HG02571 (cell line): ENCODE data around the gene SYNDIG1L.

Experiments used
- ATAC-seq: cut with Tn5 transposase; IDR thresholded peaks from one replicate; pipeline ENCODE4 v1.9.1; 2021; ENCODE audit warnings: mild to moderate bottlenecking, moderate library complexity; ENCODE audit not compliant: unreplicated experiment

Gene SYNDIG1L

DNA sequence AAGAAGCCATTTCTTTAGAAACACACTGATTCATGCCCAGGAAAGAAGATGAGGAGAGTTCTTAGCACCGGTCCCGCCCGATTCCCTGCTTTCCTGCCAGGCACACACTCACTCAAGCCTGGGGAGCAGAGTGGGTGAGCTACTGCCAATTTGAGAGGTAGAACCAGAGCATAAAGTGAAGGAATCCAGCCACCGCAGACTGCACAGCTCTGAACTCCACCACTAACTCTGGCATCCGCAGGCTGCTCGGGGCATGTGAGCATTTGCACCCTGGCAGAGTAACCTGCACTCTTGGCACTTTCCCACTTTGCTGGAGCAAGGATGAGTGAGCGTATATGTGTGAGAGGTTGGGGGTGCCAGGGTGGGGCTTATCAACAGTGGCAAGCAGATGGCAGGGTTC lies 4.0 kb upstream of the SYNDIG1L start:
- no peak for ATAC-seq

DNA sequence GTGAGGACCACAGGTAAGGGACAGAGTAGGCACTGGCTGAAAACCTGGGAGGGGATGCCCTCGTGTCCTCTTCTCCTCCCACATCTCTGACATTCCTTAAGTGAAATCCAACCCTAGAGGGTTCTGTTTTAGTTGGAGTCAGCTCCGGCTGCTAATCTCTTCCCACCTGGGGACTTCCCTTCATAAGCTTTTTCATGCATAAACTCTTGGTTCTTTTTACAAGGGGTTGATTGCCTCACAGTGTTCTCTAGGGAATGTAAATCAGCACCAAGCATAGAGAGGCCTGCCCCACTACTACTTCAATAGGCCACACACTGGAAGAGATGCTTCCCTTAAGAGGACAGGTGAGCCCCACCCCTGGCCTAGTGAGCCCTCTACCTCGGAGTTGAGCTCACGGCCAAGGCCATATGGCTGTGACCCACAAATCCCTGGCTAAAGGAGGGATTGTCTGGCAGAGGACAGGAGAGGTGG lies 3.2 kb upstream of the SYNDIG1L start:
- ATAC-seq = no peak

DNA sequence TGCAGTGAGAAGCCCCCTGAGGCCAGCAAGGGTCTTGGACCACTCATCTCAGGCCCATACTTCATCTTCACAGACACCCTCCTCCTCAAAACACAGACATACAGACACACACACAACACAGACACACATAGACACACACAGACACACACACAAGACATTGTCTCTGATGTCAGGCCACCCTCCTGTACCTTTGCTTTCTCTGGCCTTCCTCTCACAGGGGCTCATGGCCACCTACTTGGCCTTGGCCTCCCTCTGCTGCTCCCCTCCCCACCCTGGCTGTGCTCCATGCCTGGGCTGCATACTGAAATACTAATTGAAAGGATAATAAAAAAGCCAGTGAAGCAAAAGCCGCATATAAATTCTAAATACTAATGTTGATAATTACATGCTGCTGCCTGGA lies 1.6 kb upstream of the SYNDIG1L start:
- ATAC-seq = no peak

DNA sequence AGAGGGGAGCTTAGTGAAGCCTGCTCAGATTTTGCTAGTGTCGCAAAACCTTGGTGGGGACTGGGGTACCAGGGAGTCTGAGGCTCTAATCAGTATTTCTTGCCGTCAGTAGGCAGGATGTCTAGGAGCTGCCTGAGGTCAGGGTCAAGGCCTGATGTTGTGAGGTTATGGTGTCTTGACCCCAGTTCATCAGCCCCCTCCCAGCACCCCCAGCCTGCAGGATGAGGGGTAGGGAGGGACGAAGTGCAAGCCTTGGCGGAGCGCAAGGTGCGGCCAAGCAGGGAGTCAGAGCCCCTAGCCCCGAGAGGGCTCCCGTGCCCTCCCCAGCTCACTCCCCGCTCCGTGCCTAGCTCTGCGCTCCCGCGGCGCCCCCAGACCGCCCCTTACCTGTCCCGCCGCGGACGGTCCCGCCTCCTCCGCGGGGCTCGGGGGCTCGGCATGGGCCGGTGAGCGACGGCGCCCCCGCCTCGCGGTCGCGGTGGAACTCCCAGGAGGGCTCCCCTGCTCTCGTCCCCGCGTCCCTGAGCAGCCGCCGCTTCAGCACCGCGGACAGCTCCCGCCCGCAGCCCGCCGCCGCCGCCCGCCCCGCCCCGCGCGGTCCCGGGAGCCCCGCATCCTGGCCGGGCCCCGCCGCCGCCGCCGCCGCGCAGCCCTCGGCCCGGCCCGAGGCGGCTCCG lies 347 bp downstream of the SYNDIG1L start:
- no peak for ATAC-seq

DNA sequence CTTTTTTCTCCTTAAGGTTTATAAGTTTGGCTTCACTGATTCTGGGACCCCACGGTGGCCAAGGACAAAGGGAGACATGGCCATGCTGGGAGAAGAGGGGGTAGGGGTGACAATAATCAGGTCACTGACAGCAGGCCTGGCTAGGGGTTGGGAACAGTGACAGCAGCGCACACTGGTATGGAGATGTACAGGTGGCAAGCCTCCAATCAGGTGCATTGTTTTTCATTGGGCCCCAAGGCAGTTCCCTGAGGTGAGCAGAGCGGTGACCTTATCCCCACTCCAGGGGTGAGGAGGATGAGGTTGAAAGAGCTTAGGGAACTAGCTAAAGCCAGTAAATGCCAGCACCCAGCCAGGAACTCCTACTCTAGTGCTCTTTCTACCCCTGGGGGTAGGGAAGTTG lies 1.4 kb downstream of the SYNDIG1L start:
- no peak for ATAC-seq

DNA sequence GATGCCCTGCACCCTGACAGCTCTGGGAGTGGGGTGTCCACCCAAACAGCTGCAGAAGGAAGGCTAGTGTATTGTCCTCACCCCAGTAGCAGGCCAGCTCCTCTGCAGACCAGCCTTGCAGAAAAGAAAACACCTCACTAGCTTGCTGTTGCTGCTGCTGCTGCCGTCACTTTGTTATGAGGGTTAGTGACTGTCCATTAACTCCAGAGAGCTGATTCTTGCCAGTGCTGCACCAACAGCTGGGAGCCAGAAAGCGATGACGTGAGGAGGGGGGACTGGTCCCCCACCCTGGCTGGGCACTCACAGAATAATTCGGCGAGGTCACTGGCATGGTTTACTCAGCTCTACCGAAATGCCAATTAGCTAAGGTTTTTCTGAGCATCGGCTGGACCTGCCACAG lies 2.8 kb downstream of the SYNDIG1L start:
- ATAC-seq = no peak

DNA sequence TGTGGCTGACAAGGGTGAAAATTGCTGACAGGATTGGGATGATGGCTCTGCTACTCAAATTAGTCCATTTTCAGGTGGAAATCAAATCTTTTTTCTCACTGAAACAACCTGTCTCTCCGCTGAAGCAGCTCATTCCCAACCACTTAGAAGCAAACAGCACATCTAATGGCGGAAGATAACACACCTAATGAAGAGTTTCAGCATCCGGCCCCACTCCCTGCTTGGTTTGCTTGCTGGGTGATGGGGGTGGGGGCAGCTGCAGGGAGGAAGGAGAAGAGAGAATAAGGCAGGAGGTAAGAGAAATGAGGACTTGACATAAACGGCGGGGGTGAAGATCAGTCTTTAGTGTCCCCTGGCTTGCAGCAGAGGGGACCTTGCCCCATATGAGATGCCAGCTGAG lies 4.0 kb downstream of the SYNDIG1L start:
- ATAC-seq = no peak

DNA sequence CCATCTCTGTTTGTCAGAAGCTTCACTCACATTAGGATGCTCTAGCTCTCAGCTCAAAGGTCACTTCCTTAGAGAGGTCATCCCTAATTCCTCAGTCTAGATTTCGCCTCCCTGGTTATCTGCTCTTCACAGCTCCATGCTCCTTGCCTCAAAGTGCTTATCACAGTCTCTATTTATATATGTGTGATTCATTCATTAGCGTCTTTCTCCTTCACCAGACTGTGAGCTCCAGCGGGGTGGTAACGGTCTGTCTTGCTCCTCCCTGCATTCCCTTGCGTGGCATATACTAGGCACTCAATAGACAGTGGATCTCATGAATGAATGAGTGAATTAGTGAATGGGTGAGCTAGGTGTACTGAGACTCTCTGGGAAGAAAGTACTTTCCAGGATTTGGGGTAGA lies 6.9 kb downstream of the SYNDIG1L start:
- ATAC-seq = no peak

DNA sequence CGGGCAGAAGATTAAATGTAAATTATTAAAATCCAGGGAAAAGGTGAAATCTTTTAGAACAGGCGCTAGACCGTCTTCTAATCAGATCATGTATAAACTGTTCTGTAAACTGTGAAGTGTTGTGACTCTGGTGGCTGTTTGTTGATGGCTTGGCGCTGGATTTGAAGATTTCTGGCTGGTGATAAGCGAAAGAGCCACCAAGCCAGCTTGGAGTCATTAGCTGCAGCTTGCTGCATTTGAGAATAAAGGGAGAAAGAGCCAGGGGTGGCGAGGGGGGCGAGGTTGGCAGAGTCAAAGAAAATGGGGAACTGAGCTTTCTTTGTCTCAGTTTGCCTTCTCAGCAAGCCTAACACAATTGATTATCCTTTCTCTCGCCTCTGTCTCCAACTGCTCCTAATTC lies 8.0 kb downstream of the SYNDIG1L start:
- no peak for ATAC-seq

DNA sequence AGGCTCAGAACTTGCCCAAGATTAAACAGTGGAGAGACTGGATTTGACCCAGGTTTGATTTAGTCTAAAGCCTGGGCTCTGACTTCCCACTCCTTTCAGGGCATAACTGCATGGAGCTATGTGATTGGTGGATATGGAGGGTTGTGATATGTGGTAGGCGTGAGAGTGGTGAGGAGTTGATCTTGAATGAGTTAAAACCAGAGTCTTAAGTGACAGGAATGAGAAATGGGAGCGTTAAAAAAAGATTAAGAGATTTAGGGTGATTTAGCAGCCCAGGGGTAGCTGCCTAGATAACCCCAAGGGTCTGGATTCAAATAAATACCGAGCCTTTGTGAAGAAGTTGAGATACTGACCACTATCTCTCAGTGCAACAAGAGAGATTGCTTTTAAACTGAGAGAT lies 8.4 kb downstream of the SYNDIG1L start:
- no peak for ATAC-seq

DNA sequence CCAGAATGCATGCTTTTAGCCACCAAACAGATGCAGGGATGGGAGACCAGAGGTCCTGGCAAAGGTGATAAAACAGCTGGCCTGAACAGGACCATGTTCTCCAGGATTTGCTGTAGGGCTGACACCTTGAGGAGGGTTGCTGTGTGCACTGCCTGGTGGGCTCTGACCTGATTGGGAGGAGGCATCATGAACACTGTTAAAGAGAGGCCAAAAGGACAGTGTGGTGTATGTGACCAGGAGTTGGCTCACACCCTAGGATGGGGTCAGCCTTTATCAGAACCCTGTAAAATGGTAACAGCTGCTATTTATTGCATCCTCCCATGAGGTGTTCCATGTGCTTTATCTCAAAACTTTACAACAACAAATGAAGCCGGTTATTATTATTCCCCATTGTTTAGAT lies 8.8 kb downstream of the SYNDIG1L start:
- ATAC-seq = no peak

DNA sequence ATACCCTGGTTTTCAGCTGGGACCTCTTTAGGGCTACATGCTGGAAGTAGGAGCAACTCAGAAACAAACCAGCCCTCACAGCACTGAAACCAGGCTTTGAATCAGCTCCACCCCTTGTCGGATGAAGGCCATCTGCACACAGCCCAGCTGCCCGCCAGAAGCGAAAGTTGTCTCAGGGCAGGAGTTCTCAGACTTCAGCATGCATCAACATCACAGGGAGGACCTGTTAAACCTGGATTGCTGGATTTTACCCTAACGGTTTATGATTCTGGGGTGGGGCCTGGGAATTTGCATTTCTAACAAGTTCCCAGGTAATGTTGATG lies 10.9 kb downstream of the SYNDIG1L start:
- no peak for ATAC-seq

DNA sequence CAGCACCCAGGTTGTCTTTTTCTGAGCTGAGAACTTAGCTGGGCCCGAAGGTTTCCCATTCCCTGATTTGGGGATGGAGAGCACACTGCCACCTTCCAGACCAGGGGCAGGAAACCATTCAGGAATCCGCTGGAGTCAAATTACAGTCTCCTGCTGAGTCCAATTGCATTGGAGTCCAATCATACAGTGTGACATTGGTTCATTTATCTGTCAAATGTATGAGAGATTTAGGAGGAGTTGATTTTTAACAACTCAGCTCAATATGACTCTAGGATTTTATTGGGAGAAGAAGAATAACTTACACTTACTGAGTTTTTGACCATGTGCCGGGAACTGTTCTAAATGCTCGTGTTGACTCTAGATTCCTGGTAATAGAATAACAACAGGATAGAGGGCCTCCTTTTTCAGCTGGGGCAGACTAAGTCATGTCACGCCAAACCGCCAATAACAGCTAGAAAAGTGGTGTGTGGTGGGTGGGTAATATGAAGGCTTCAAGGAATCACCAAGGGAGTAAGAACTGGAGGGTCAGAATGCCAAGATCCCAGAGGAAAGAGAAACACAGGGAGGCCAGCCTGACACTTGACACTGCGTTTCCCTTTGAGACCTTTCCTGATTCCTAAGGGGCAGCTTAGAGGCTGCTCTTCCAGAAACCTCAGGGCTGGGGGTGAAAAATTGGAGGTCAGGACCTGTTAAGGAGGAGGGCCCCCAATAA lies 11.5 kb downstream of the SYNDIG1L start:
- ATAC-seq = no peak

DNA sequence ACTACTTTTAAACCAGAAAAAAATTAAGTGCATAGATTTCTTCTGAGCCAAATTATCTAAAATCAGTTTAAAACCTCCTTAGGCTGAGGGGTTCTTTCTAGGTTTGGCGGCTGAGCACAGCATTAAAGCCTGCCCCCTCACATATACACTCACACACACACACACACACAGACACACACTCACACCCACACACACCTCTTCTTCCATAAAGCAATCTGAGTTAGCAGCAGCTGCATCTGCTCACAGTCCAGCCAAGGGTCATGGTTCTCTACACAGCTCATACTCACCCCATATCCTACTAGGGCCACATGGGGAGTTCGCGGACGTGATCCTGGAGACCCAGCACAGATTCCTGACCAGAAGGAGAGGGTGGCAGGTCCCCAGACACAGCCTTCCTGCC lies 12.4 kb downstream of the SYNDIG1L start:
- ATAC-seq = no peak

DNA sequence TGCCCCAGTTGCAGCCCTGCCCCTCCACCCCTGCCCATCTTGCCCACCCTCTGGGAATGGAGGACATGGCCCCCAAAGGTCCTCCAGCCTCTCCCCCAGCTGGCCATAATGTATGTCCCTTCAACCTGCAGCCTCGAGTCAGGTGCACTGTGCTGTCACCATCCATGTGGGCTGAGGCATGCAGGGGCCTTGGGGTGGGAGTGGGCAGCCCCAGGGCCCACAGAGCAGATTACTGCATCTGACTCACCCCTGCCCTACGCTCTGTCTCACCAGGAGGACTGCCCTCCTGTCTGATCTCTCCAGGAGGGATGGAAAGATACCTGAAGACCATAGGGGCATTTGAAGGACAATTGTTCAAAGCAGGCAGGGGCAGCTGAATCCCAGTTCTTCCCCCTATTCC lies 13.3 kb downstream of the SYNDIG1L start:
- ATAC-seq = no peak

DNA sequence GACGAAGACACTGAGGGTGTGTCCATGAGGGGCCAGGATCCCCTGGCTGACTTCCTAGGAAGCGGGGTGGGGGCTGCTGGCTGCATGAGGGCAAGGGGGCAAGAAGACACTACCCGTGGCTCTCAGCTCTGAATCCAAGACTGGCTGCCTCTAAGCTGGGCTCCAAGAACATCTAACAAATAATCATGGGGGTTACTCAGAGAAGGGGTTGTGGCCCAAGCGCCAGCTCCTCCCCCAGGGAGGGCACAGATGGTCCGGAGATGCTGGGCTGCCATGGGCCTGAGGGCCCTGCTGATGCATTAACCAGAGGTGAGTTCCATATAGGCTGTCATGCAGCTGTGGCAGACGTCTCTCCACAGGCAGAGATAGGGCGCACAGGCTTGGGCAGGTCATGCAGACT lies 14.3 kb downstream of the SYNDIG1L start:
- ATAC-seq = no peak

DNA sequence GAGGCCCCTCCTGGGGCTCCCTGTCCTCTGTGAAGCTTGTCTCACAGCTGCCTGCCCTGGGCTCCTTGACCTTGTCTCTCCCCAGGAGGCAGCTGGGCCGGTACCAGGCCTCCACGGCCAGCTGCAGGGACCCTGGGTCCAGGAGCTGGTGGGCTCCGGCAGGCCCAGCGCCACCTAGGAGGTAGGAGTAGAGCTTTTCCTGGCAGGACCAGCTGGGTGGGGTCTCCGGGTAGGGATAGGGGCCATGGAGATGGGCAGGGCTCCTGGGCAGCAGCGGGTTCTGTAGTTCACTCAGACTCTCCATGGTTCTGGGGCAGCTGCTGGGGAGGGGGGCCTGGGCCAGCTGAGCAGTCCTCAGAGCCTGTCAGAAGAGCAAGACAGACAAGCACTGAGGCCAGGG lies 16.6 kb downstream of the SYNDIG1L start:
- ATAC-seq = no peak

DNA sequence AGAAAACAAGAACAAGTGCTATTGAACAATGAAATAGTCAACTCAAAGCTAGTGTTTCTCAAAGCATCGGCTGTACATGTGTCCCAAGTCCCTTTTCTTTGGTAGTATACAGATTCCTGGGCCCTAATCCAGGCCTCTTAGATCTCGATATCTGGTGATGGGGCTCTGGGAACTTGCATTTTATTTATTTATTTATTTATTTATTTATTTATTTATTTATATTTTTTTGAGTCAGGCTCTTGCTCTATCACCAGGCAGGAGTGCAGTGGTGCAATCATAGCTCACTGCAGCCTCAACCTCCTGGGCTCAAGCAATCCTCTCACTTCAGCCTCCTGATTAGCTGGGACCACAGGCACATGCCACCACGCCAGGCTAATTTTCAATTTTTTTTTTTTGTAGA lies 17.1 kb downstream of the SYNDIG1L start:
- ATAC-seq = no peak

DNA sequence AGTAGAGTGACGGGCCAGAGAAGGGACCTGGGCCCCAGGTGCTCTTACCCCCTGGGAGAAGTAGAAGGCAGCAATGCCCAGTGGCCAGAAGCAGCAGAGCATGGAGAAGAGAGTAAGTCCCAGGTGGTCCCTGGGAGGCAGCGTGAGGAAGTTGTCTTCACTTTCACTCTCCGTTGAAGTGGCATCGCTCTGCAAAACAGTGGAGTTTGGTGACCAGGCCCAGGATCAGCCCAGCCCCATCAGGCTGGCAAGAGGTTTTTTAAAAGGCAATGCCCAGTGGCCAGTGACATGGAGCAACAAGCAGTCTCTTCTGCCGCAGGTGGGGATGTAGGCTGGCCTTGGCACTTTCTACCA lies 18.2 kb downstream of the SYNDIG1L start:
- ATAC-seq = no peak

DNA sequence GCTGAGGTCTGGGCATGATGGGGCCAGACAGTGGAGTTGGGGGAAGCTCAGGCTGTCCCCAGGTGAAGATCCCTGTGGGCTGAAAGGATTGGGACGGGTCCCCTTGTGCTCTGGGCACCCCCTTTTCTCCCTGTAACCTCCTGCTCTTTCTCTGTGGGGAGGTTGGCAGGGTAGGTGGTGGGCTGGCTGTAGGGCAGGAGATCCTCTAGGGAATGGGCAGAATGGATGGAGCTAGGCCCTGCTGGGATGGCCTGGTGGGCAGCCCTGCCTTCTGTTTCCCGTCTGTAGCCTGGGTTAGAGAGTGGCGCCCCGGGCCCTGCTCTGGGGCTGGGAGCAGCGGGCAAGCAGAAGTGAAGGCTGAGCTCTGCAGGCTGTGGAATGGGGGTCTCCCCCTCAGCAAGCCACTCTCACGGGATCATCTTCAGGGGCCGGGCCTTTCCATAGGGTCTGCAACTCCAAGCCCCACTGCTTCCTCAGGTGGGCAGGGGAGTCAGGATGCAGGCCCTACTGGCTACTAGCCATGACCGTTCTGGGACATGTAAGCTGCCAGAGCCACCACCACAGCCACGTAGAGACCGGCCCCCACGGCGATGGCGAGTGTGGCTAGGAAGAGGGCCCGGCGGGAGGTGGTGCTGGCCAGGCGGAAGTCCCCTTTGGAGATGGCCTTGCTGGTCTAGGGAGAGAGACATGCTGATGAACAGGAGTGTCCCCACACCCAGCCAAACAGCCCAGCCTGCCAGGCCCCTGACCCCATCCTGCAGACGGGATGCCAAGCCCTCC lies 18.8 kb downstream of the SYNDIG1L start:
- no peak for ATAC-seq

DNA sequence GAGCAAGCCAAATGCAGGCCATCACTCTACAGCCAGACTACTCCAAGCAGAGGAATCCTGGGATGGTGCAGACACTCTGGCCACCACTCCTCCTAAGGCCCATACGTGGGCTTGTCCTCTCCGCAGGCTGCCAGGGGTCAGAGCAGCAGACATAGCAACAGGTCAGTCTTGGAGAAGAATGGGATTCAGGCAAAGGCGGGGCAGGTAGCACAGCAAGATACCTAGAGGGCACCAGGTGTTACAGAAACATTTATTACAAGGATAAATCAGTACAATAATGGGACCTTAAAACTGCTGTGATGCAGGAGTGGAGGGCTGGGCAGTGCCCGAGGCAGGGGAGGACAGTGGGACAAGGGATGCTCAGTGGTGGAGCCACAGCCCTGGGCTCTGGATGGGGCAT lies 20.3 kb downstream of the SYNDIG1L start:
- no peak for ATAC-seq

DNA sequence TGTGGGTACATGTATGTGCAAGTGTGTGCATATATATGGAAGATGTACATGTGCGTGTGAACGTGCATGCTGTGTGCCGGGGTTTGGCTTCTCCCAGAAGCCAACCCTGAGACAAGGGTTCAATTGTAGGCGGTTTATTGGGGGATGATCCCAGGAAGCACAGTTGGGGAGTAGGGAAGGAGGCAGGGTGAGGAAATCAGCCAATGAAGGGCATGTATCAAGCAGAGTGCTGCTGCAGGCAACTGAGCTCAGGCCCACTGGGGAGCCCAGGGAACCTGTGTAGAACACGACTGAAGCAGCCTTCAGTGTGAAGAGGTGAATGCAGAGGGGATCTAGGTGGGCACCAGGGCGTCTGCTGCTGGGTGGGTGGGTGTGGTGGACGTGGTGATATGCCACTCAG lies 21.6 kb downstream of the SYNDIG1L start:
- ATAC-seq = no peak
